DOHH2 (cell line): ENCODE results near the gene DMD.

ENCODE experiments used
- CTCF ChIP-seq: fragments of 200-600 bp; sonication (generic); IDR thresholded peaks from one replicate; pipeline ENCODE4 v1.5.1; 2014; ENCODE audit warnings: antibody characterized with exemption, mild to moderate bottlenecking, low read depth, low read length; ENCODE audit not compliant: poor library complexity, severe bottlenecking
- EZH2phosphoT487 ChIP-seq: fragments of 200-600 bp; sonication (generic); IDR thresholded peaks from 2 replicates; pipeline ENCODE4 v1.6.1; 2017; ENCODE audit warnings: borderline replicate concordance, mild to moderate bottlenecking, antibody characterized with exemption, low read length, moderate library complexity, mixed read lengths

- no peak for TF ChIP-seq CTCF
- no peak for TF ChIP-seq EZH2phosphoT487
These were observed 1541.1 kb downstream of the DMD start for GRCh38 chrX:31670245-31670644.
